Central memory CD8-positive, alpha-beta T cell (primary cell): ENCODE results near the gene EVA1C.
"Not testable (repeated sequence)": the region's sequence is repeated elsewhere in the genome, so short reads cannot be mapped to it uniquely, and the experiment has no call there.

Source experiments
- ATAC-seq: fragments of 150-1000 bp; cut with Tn5 transposase; replicated peaks from 2 replicates; pipeline ENCODE4 v1.10.0; 2022; ENCODE audit warnings: mild to moderate bottlenecking, moderate FRiP score, moderate number of reproducible peaks; ENCODE audit not compliant: poor library complexity, severe bottlenecking; ENCODE audit errors: extremely low read depth
- DNase-seq, 2 donors: peaks; one replicate each; pipeline ENCODE4 v3.0.0; 2021; ENCODE audit warnings: low spot score in 2 of 2
- H3K27ac Mint-ChIP-seq: one replicate; pipeline ENCODE4 v1.8.0; 2022; ENCODE audit warnings: low read depth, mild to moderate bottlenecking, moderate library complexity, mixed read lengths
- H3K27me3 Mint-ChIP-seq: one replicate; pipeline ENCODE4 v1.8.0; 2022; ENCODE audit warnings: mixed read lengths
- H3K36me3 Mint-ChIP-seq: one replicate; pipeline ENCODE4 v1.8.0; 2022; ENCODE audit warnings: mild to moderate bottlenecking, moderate library complexity, mixed read lengths; ENCODE audit not compliant: insufficient read depth
- H3K4me1 Mint-ChIP-seq: one replicate; pipeline ENCODE4 v1.8.0; 2022; ENCODE audit warnings: mixed read lengths
- H3K4me3 Mint-ChIP-seq: one replicate; pipeline ENCODE4 v1.8.0; 2022; ENCODE audit warnings: mild to moderate bottlenecking, moderate library complexity, mixed read lengths
- H3K9me3 Mint-ChIP-seq: one replicate; pipeline ENCODE4 v1.8.0; 2022; ENCODE audit warnings: mixed read lengths

EVA1C gene

DNA sequence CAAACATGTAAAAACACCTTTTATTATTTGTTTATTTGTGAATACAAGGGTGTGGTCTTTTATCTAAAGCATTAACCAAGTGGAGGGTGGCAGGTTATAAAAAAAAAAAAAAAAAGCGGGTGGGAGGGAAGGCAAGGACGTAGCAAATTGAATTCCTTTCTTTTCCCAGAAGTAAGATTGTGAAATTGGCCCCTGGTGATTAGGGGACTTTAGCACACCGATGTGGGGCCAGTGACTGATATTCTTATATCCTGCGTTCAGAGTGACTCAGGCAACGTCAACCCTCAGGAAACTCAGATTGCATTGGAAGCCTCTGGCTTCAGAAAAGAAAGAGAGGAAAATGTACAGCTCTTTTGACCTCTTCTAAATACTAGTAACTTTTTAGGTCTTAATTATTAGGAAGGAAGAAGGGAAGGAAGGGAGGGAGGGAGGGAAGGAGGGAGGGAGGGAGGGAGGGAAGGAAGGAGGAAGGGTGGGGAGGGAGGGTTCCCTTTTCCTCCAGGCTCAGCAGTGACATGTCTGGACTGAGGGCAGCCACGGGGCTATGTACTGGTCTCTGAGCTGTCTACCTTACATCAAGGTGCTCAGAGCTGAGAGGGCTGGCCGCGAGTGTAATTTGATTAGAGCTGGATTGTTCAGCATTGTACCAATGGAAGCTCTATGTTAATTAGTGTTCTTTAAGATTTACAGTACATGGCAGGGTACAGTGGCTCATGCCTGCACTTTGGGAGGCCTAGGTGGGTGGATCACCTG lies 30.2 kb downstream of the EVA1C start:
- no peak overlapping the region for H3K27ac Mint-ChIP-seq
- H3K4me1 Mint-ChIP-seq, result peaks cover 9% of the 10 kb centered on the region
- H3K27me3 Mint-ChIP-seq, result no peaks in the 10 kb centered on the region
- no peak for DNase-seq
- ATAC-seq, result no peak
- H3K4me3 Mint-ChIP-seq, result no peak overlapping the region
- H3K36me3 Mint-ChIP-seq, result peaks cover 2% of the 10 kb centered on the region
- H3K9me3 Mint-ChIP-seq, result peaks cover 6% of the 10 kb centered on the region

DNA sequence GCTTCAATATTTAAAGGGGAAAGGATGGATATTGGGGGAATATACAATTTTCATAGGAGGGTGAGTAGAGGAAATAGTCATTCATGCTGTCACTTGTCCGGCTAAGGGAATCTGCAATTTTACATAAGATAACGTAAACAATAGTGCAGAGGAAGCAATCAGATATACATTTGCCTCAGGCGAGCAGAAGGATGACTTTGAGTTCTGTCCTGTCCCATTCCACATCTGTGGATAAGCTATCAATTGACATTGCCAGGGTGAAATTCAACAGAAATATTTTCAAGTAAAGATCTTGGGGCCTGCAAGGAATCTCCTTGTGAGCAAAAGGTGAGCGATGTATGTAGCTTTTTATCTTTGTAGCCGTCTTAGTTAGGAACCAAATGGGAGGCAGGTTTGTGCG lies 32.6 kb downstream of the EVA1C start:
- Mint-ChIP-seq H3K9me3 (peaks cover 6% of the 10 kb centered on the region), H3K36me3 (peaks cover 2% of the 10 kb centered on the region), H3K4me1 (peaks cover 17% of the 10 kb centered on the region), H3K4me3 (no peak overlapping the region), H3K27me3 (no peaks in the 10 kb centered on the region), H3K27ac (no peak overlapping the region)
- ATAC-seq (no peak), DNase-seq (no peak)

DNA sequence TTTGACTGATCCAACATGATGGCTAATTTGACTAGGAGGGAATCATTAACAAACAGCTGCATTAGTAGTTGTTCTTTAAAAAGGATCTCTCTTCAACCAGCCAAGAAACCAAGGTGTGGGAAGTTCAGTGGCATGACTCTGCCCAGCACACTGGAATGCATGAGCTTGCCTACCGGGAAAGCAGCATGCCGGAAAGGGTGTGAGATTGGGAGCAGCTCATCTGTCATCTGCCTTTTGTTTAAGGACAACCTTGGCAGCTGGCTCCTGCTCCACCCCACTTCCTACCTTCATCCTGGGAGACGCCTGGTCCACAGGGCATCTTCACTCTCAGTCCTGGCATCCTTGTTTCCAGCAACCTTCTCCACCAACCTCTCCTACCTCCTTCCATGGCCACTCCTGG lies 33.9 kb downstream of the EVA1C start:
- not testable (repeated sequence) for H3K4me3 Mint-ChIP-seq, H3K36me3 Mint-ChIP-seq, H3K27me3 Mint-ChIP-seq, H3K9me3 Mint-ChIP-seq, ATAC-seq, DNase-seq
- peaks cover 18% of the 10 kb centered on the region for H3K4me1 Mint-ChIP-seq
- H3K27ac Mint-ChIP-seq, result peak overlapping the region; percentile 23

GRCh38 chr21:32447224-32447623 lies 34.7 kb downstream of the EVA1C start:
- H3K27me3 Mint-ChIP-seq, result no peaks in the 10 kb centered on the region
- H3K27ac Mint-ChIP-seq, result no peak overlapping the region
- H3K36me3 Mint-ChIP-seq, result peaks cover 2% of the 10 kb centered on the region
- no peak for DNase-seq
- H3K4me3 Mint-ChIP-seq, result no peak overlapping the region
- peaks cover 18% of the 10 kb centered on the region for H3K4me1 Mint-ChIP-seq
- peaks cover 6% of the 10 kb centered on the region for H3K9me3 Mint-ChIP-seq
- ATAC-seq, result no peak

GRCh38 chr21:32448803-32449594 lies 36.5 kb downstream of the EVA1C start:
- Mint-ChIP-seq H3K4me1 (peaks cover 18% of the 10 kb centered on the region), H3K9me3 (peaks cover 2% of the 10 kb centered on the region), H3K27me3 (no peaks in the 10 kb centered on the region), H3K27ac (peak overlapping the region; percentile 56), H3K4me3 (no peak overlapping the region), H3K36me3 (peaks cover 2% of the 10 kb centered on the region)
- no peak for DNase-seq
- no peak for ATAC-seq

GRCh38 chr21:32450881-32451701 lies 38.6 kb downstream of the EVA1C start:
- not testable (repeated sequence) for H3K4me3 Mint-ChIP-seq, ATAC-seq

GRCh38 chr21:32452191-32452590 lies 39.7 kb downstream of the EVA1C start:
- not testable (repeated sequence) for H3K27me3 Mint-ChIP-seq, DNase-seq, H3K9me3 Mint-ChIP-seq, H3K27ac Mint-ChIP-seq, H3K4me3 Mint-ChIP-seq, H3K36me3 Mint-ChIP-seq, ATAC-seq
- H3K4me1 Mint-ChIP-seq, result peaks cover 18% of the 10 kb centered on the region

More at GRCh38 chr21:32450881-32451701, 38.6 kb downstream of the EVA1C start:
- H3K27me3 Mint-ChIP-seq, H3K9me3 Mint-ChIP-seq, DNase-seq, H3K36me3 Mint-ChIP-seq, H3K27ac Mint-ChIP-seq: not testable (repeated sequence)
- peaks cover 18% of the 10 kb centered on the region for H3K4me1 Mint-ChIP-seq

GRCh38 chr21:32452641-32453040 lies 40.1 kb downstream of the EVA1C start:
- DNase-seq (no peak), ATAC-seq (no peak)
- H3K9me3 Mint-ChIP-seq, result no peaks in the 10 kb centered on the region
- no peaks in the 10 kb centered on the region for H3K27me3 Mint-ChIP-seq
- peaks cover 21% of the 10 kb centered on the region for H3K4me1 Mint-ChIP-seq
- H3K36me3 Mint-ChIP-seq, result no peaks in the 10 kb centered on the region
- H3K4me3 Mint-ChIP-seq, result no peak overlapping the region
- H3K27ac Mint-ChIP-seq, result no peak overlapping the region

DNA sequence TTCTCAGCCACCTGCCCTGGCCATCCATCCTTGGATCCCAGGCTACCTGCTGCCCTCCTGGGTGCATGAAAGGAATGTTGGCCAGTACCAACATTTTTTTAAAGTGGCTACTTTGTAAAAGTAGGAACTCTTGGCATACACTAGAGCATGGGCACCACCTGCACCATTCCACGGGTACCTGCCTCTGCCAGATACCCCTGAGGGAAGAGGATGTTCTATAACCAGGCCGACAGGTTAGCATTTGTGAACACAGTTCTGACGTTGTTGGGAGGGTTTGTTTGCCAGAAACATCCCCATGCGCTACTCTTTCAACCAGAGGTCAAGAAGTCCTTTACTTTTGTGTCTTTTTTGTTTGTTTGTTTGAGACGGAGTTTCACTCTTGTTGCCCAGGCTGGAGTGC lies 43.0 kb downstream of the EVA1C start:
- DNase-seq, result no peak
- Mint-ChIP-seq H3K36me3 (peaks cover 7% of the 10 kb centered on the region), H3K4me1 (peaks cover 5% of the 10 kb centered on the region), H3K27me3 (no peaks in the 10 kb centered on the region), H3K4me3 (no peak overlapping the region), H3K9me3 (no peaks in the 10 kb centered on the region), H3K27ac (peak overlapping the region; percentile 10)
- no peak for ATAC-seq

GRCh38 chr21:32456497-32456918 lies 44.0 kb downstream of the EVA1C start:
- Mint-ChIP-seq H3K27ac (no peak overlapping the region), H3K36me3 (peaks cover 7% of the 10 kb centered on the region), H3K27me3 (no peaks in the 10 kb centered on the region), H3K9me3 (no peaks in the 10 kb centered on the region), H3K4me1 (peaks cover 9% of the 10 kb centered on the region), H3K4me3 (no peak overlapping the region)
- no peak for ATAC-seq
- DNase-seq, result no peak

DNA sequence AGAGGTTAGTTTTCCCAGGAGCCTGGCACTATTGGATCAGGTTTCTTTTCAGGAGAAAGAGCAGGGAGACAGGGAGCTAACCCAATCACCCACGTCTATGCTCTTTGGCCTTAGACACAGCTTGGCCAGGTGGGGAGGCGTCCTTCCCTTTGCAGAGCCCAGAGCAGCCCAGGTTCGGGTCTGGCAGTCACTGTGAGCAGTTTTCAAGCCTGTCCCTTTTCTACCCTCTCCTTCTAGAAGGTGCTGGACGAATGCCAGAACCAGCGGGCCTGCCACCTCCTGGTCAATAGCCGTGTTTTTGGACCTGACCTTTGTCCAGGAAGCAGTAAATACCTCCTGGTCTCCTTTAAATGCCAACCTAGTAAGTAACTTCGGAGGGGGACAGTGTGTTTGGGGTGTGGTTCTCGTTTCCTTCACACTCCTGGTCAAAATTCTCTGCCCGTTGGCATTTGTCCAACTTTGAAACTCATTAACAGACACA lies 44.9 kb downstream of the EVA1C start:
- no peak overlapping the region for H3K4me3 Mint-ChIP-seq
- DNase-seq (no peak), ATAC-seq (no peak)
- H3K27ac Mint-ChIP-seq, result no peak overlapping the region
- peaks cover 7% of the 10 kb centered on the region for H3K36me3 Mint-ChIP-seq
- H3K27me3 Mint-ChIP-seq, result no peaks in the 10 kb centered on the region
- H3K4me1 Mint-ChIP-seq, result peaks cover 9% of the 10 kb centered on the region
- H3K9me3 Mint-ChIP-seq, result no peaks in the 10 kb centered on the region

DNA sequence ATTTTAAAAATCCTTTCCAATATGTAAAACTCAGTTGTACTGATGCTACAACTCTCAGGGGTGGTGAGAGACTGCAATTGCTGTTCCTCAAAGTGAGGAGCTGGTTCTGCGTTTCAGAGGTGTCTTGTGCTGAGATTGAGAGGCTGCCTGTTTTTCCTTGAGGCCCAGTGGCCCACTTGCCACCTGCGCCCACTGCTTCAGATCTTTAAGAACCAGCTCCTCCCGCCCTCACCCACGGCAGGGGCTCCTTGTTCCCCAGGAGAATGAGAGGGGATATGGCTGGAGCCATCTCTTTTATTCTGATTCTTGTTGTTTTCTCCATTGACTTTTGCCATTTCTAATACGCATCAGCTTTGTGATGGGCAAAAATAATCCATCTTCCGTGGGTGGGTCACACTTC lies 45.5 kb downstream of the EVA1C start:
- peaks cover 7% of the 10 kb centered on the region for H3K36me3 Mint-ChIP-seq
- no peak for ATAC-seq

More for the DNA sequence above, 45.5 kb downstream of the EVA1C start:
- H3K27ac Mint-ChIP-seq, result no peak overlapping the region
- no peak overlapping the region for H3K4me3 Mint-ChIP-seq
- no peaks in the 10 kb centered on the region for H3K9me3 Mint-ChIP-seq
- H3K27me3 Mint-ChIP-seq, result no peaks in the 10 kb centered on the region
- H3K4me1 Mint-ChIP-seq, result peaks cover 9% of the 10 kb centered on the region
- DNase-seq, result no peak
